HepG2 (cell line): ENCODE measurements around the gene ATOSB. TPM values are rescaled to one million over a fixed set of nuclear protein-coding genes. Genes with fewer than 3 reads are reported as not detected.

Experiments
- ATAC-seq: fragments of 200-7000 bp; cut with Tn5 transposase; 3 replicates; pipeline ENCODE4 v1.9.1; 2020; ENCODE audit warnings: mild to moderate bottlenecking, moderate library complexity
- BruUV-seq: library from RNA; stranded (reverse); fragments of 400-500 nt; replicated peaks from 2 replicates; lab custom pipeline; 2021; lab: Mats Ljungman, UMichigan
- CTCF ChIA-PET: fragments of 300-600 bp; formaldehyde crosslinking; extraction: SDS; loops from one replicate; lab custom pipeline; 2021; ENCODE audit warnings: low total read pairs, inconsistent platforms, low intra/inter-chr PET ratio; lab: Yijun Ruan, JAX
- POLR2A ChIA-PET: fragments of 350-600 bp; sonication (Branson Sonifier 250); formaldehyde crosslinking; loops from one replicate; lab custom pipeline; 2020; ENCODE audit warnings: antibody characterized with exemption, inconsistent platforms; lab: Yijun Ruan, JAX
- DNase-seq: peaks from one replicate; pipeline ENCODE4 v3.0.0-alpha.2; 2015; ENCODE audit warnings: low spot score
- FAIRE-seq: peaks from 3 replicates; lab custom pipeline; 2011; peaks lifted over from hg19 to GRCh38; lab: Jason Lieb, UNC
- H2AFZ ChIP-seq: one replicate; pipeline ENCODE4 v1.6.1; 2011; ENCODE audit warnings: low read length, inconsistent platforms
- H3K27ac ChIP-seq: fragments of 300-600 bp; 3 replicates; pipeline ENCODE4 v1.8.0; 2011; ENCODE audit warnings: mixed run types, mild to moderate bottlenecking, mixed read lengths, low read length, inconsistent platforms; ENCODE audit not compliant: insufficient read depth; ENCODE audit errors: extremely low read length
- H3K27me3 ChIP-seq, 2 experiments: fragments of 200-600 bp in 1 of 2; 2 replicates in 1 of 2; 3 replicates in 1 of 2; pipeline versions ENCODE4 v1.6.0 to v1.8.0; 2011; ENCODE audit warnings: low read length in 2 of 2, mild to moderate bottlenecking in 2 of 2, moderate library complexity in 2 of 2, inconsistent platforms in 1 of 2; ENCODE audit not compliant: insufficient read depth in 2 of 2, control insufficient read depth in 1 of 2
- H3K36me3 ChIP-seq, 2 experiments: fragments of 200-600 bp in 1 of 2; replicated peaks in 1 of 2; 2 replicates in 1 of 2; 3 replicates in 1 of 2; pipeline versions ENCODE4 v1.5.1 to v1.8.0; 2011; ENCODE audit warnings: low read length in 2 of 2, inconsistent platforms in 1 of 2; ENCODE audit not compliant: insufficient read depth in 2 of 2, control insufficient read depth in 1 of 2
- H3K4me1 ChIP-seq: 2 replicates; pipeline ENCODE4 v1.5.1; 2012; ENCODE audit warnings: low read length, inconsistent platforms; ENCODE audit not compliant: insufficient read depth
- H3K4me2 ChIP-seq: 2 replicates; pipeline ENCODE4 v1.6.0; 2011; ENCODE audit warnings: low read depth, low read length, inconsistent platforms
- H3K4me3 ChIP-seq, 3 experiments: fragments of 200-600 bp in 1 of 3; sonication (generic), shearing (Covaris generic) in 1 of 3; replicated peaks in 1 of 3; 2 replicates each; pipeline ENCODE4 v1.5.1; 2011 to 2016; ENCODE audit warnings: low read length in 3 of 3, inconsistent platforms in 2 of 3, low read depth in 2 of 3, mild to moderate bottlenecking in 2 of 3, control low read depth in 1 of 3, mixed read lengths in 1 of 3; ENCODE audit not compliant: insufficient read depth in 1 of 3
- H3K79me2 ChIP-seq: one replicate; pipeline ENCODE4 v1.6.1; 2011; ENCODE audit warnings: low read length, inconsistent platforms; ENCODE audit not compliant: insufficient read depth
- H3K9ac ChIP-seq: 2 replicates; pipeline ENCODE4 v1.6.0; 2011; ENCODE audit warnings: mild to moderate bottlenecking, low read depth, low read length, inconsistent platforms; ENCODE audit not compliant: insufficient read depth
- H3K9me3 ChIP-seq: 2 replicates; pipeline ENCODE4 v1.5.1; 2012; ENCODE audit warnings: mild to moderate bottlenecking, low read length
- H4K20me1 ChIP-seq: 2 replicates; pipeline ENCODE4 v1.6.0; 2011; ENCODE audit warnings: inconsistent platforms, mild to moderate bottlenecking, low read length, moderate library complexity; ENCODE audit not compliant: insufficient read depth
- HDAC1 ChIP-seq: sonication (generic); formaldehyde crosslinking; IDR thresholded peaks from 2 replicates; pipeline ENCODE4 v1.5.1; 2020; ENCODE audit warnings: mild to moderate bottlenecking, missing genetic modification reagents
- HOXA5 ChIP-seq: sonication (generic); formaldehyde crosslinking; IDR thresholded peaks from 2 replicates; pipeline ENCODE4 v1.4.0; 2020; ENCODE audit warnings: missing genetic modification reagents
- MAFF ChIP-seq: IDR thresholded peaks from 2 replicates; pipeline ENCODE4 v1.6.1; 2011; ENCODE audit warnings: low read depth, low read length, improper control_type of control experiment
- MED1 ChIP-seq: sonication (generic); formaldehyde crosslinking; IDR thresholded peaks from 2 replicates; pipeline ENCODE4 v1.4.0; 2020; ENCODE audit warnings: missing genetic modification reagents
- REPIN1 ChIP-seq: sonication (generic); formaldehyde crosslinking; IDR thresholded peaks from 2 replicates; pipeline ENCODE4 v1.8.0; 2022; ENCODE audit warnings: missing genetic modification reagents, low read depth, mild to moderate bottlenecking, borderline replicate concordance
- SMAD9 ChIP-seq: sonication (generic); formaldehyde crosslinking; IDR thresholded peaks from 2 replicates; pipeline ENCODE4 v1.5.1; 2020; ENCODE audit warnings: mild to moderate bottlenecking, missing genetic modification reagents
- UBTF ChIP-seq: sonication (generic); formaldehyde crosslinking; IDR thresholded peaks from 2 replicates; pipeline ENCODE4 v1.4.0; 2020; ENCODE audit warnings: mild to moderate bottlenecking, missing genetic modification reagents
- ZBTB8A ChIP-seq: sonication (generic); formaldehyde crosslinking; IDR thresholded peaks from 2 replicates; pipeline ENCODE4 v1.4.0; 2020; ENCODE audit warnings: mild to moderate bottlenecking, low read depth, missing genetic modification reagents, borderline replicate concordance
- ZHX1 ChIP-seq: sonication (generic); formaldehyde crosslinking; IDR thresholded peaks from 2 replicates; pipeline ENCODE4 v1.8.1; 2022; ENCODE audit warnings: low read depth, mild to moderate bottlenecking, missing genetic modification reagents
- ZMAT3 ChIP-seq: sonication (generic); formaldehyde crosslinking; conservative IDR thresholded peaks from 2 replicates; pipeline ENCODE4 v1.7.0; 2021; ENCODE audit warnings: missing genetic modification reagents
- ZNF362 ChIP-seq: sonication (generic); formaldehyde crosslinking; IDR thresholded peaks from 2 replicates; pipeline ENCODE4 v1.4.0; 2020; ENCODE audit warnings: missing genetic modification reagents, mild to moderate bottlenecking, borderline replicate concordance
- ZNF691 ChIP-seq: sonication (generic); formaldehyde crosslinking; IDR thresholded peaks from 2 replicates; pipeline ENCODE4 v1.4.0; 2020; ENCODE audit warnings: missing genetic modification reagents, low read depth, mild to moderate bottlenecking, borderline replicate concordance
- ZSCAN12 ChIP-seq: sonication (generic); formaldehyde crosslinking; IDR thresholded peaks from 2 replicates; pipeline ENCODE4 v1.9.0; 2021; ENCODE audit warnings: mild to moderate bottlenecking, missing genetic modification reagents
- ZSCAN25 ChIP-seq: sonication (generic); formaldehyde crosslinking; IDR thresholded peaks from 2 replicates; pipeline ENCODE4 v1.8.0; 2022; ENCODE audit warnings: mild to moderate bottlenecking, missing genetic modification reagents
- WGBS: methylation state at CpG from one replicate; pipeline ENCODE4 v1.1.6; 2017; ENCODE audit warnings: low lambda C conversion rate; 5-methylcytosine and 5-hydroxymethylcytosine counted together
- in situ Hi-C: cut with HindIII; loops from 2 replicates; pipeline ENCODE4 v1.10.0; 2017; ENCODE audit warnings: low pct_unique_long_range_greater_than_20kb; ENCODE audit not compliant: extremely low pct_ligation_motif_present
- intact Hi-C: fragments of 100-400 bp; cut with micrococcal nuclease; formaldehyde crosslinking; loops from one replicate; pipeline ENCODE4 v1.10.0; 2022; ENCODE audit not compliant: unreplicated experiment
- polyA plus RNA-seq, 8 experiments: library from polyadenylated mRNA; depleted of rRNA in 3 of 8; stranded (reverse) in 7 of 8; unstranded in 1 of 8; fragments of >200 nt; fragmentation: Illumina TruSeq in 4 of 8; extraction: Trizol in 4 of 8; gene quantifications; 2 replicates each; pipeline versions ENCODE4 v1.2.1 to v1.2.3, GENCODE V29; 2011 to 2016; ENCODE audit warnings: low read depth in 4 of 8, missing spikeins in 1 of 8, mixed read lengths in 1 of 8; ENCODE audit not compliant: insufficient read depth in 1 of 8
- total RNA-seq, 5 experiments: library from RNA; depleted of rRNA; stranded (reverse); fragments of >200 nt; fragmentation: Illumina TruSeq; extraction: Trizol; gene quantifications; 2 replicates each; pipeline ENCODE4 v1.2.3, GENCODE V29; 2016; ENCODE audit warnings: low read depth in 1 of 5

ATOSB gene
- total and polyA plus RNA-seq, 2 of the 13 experiments (the other 11 are each of a cell fraction or from before 2014, with no cell fraction given) = 1.9 to 6.4 TPM

GRCh38 chr9:35071814-35072460, 43.7 kb downstream of the ATOSB start:
- BruUV-seq = no TSS peak
- FAIRE-seq = no peak
- TF ChIP-seq UBTF (CRISPR knock-in tag) (peak; percentile 99), ZHX1 (CRISPR knock-in tag) (no peak), ZMAT3 (CRISPR knock-in tag) (peak; percentile 25; the same call in 1 of the 2 replicates), ZSCAN25 (CRISPR knock-in tag) (peak; percentile 25; the same call in 1 of the 2 replicates), MAFF (peak; percentile 48; the same call in 1 of the 2 replicates), SMAD9 (0 out of 2 replicates have a peak, but pooled peaks have one; percentile 61), HDAC1 (CRISPR knock-in tag) (peak; percentile 62), ZNF691 (CRISPR knock-in tag) (peak; percentile 66; the same call in 1 of the 2 replicates), MED1 (CRISPR knock-in tag) (peak; percentile 43), ZBTB8A (CRISPR knock-in tag) (peak; percentile 90; the same call in 1 of the 2 replicates), ZNF362 (CRISPR knock-in tag) (0 out of 2 replicates have a peak, but pooled peaks have one; percentile 6), ZSCAN12 (peak; percentile 88; the same call in 1 of the 2 replicates), REPIN1 (CRISPR knock-in tag) (0 out of 2 replicates have a peak, but pooled peaks have one; percentile 14), HOXA5 (CRISPR knock-in tag) (no peak; the same call in 1 of the 2 replicates)

More at GRCh38 chr9:35071814-35072460, 43.7 kb downstream of the ATOSB start:
- ChIA-PET CTCF (interaction anchor here (2.1 kb wide), 1 partner anchor 24 kb away, joined by 9 read pairs; the partner anchor contains the start of gene PIGO), POLR2A (interaction anchor here (0.8 to 3.2 kb wide), 23 partner anchors 8 to 892 kb away, joined by 3 to 23 read pairs (median 7); partner anchors contain the start of genes ATOSB, CREB3, FANCG and PIGO)
- peaks cover 41% of the 10 kb centered on the region for H4K20me1 ChIP-seq
- peak overlapping the region; percentile 100 for H3K9ac ChIP-seq
- intact Hi-C loops (loop anchor here (1.0 kb wide), 1 partner anchor 24 kb away; the partner anchor contains the start of gene PIGO), in situ Hi-C loops (no loop called here)
- no peaks in the 10 kb centered on the region for H3K9me3 ChIP-seq
- H3K36me3 ChIP-seq = peaks cover 16 to 41% of the 10 kb centered on the region in 2 experiments
- peaks cover 37% of the 10 kb centered on the region for H3K4me1 ChIP-seq
- DNase-seq = peak; percentile 85
- H2AFZ ChIP-seq = no peak overlapping the region
- peaks cover 49% of the 10 kb centered on the region for H3K79me2 ChIP-seq
- no peaks in the 10 kb centered on the region; a peak in 1 of 5 replicates for H3K27me3 ChIP-seq
- peak overlapping the region; percentile 85 for H3K4me2 ChIP-seq
- ATAC-seq = peak; percentile 89
- peak overlapping the region; percentile 92 to 99 (median 93) for H3K4me3 ChIP-seq
- H3K27ac ChIP-seq = peak overlapping the region; percentile 100
- WGBS = no CpG with 5 or more reads among the region's 79 CpGs
